ENCODE data around the gene ENO1. TPM values are rescaled to one million over a fixed set of nuclear protein-coding genes. Genes with fewer than 3 reads are reported as not detected.

ENO1 gene
- 1,000 to 10,000 TPM in 1 of 6 donors, 100 to 1,000 TPM in 5; 259 to 1,187 (median 717) TPM for total RNA-seq

DNA sequence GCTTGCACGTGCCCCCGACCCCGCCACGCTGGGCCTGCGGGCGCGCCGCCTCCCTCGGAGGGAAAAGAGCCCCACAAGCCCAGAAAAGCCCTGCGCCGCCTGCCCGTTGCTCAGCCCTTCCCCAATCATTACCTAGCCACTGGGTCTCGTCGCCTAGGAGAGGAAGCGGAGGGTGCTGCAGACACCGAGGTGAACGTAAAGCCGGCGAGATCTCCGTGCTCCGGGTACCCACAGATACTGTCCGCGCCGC, at the start of gene ENO1:
Gene ENO1, minus strand, starts transcription at position 239 of the 250 bp plus-strand sequence. CDS start 3,778 bp downstream, outside the sequence.
- ATAC-seq (ENCODE audit: low FRiP score in 2 of 2) (no peak), DNase-seq (no peak)
- Histone ChIP-seq H3K4me1 (peaks cover 47 to 60% (median 56%) of the 10 kb centered on the region in 4 donors), H3K27me3 (no peaks in the 10 kb centered on the region), H3K27ac (peak within 1 kb of the TSS; percentile 97 to 100 (median 98)), H3K9me3 (no peaks in the 10 kb centered on the region), H3K4me3 (peak within 1 kb of the TSS; percentile 76 to 99 (median 77)), H3K36me3 (peaks cover 3 to 20% (median 8%) of the 10 kb centered on the region in 4 donors)
- TF ChIP-seq POLR2AphosphoS5 (IDR thresholded peaks at IDR 0.05) = peak in 1 of 2 donors; percentile 97
- TF ChIP-seq, protein P1, sequence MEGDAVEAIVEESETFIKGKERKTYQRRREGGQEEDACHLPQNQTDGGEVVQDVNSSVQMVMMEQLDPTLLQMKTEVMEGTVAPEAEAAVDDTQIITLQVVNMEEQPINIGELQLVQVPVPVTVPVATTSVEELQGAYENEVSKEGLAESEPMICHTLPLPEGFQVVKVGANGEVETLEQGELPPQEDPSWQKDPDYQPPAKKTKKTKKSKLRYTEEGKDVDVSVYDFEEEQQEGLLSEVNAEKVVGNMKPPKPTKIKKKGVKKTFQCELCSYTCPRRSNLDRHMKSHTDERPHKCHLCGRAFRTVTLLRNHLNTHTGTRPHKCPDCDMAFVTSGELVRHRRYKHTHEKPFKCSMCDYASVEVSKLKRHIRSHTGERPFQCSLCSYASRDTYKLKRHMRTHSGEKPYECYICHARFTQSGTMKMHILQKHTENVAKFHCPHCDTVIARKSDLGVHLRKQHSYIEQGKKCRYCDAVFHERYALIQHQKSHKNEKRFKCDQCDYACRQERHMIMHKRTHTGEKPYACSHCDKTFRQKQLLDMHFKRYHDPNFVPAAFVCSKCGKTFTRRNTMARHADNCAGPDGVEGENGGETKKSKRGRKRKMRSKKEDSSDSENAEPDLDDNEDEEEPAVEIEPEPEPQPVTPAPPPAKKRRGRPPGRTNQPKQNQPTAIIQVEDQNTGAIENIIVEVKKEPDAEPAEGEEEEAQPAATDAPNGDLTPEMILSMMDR (IDR thresholded peaks at IDR 0.05) = no peak
- TF ChIP-seq EP300 (IDR thresholded peaks at IDR 0.05) = no peak
- TF ChIP-seq POLR2A (IDR thresholded peaks at IDR 0.05) = peak in 3 of 4 donors; percentile 96 to 99 (median 96)
- WGBS, 2 donors = 0% methylated on average over 3 to 8 of the region's 24 CpGs

DNA sequence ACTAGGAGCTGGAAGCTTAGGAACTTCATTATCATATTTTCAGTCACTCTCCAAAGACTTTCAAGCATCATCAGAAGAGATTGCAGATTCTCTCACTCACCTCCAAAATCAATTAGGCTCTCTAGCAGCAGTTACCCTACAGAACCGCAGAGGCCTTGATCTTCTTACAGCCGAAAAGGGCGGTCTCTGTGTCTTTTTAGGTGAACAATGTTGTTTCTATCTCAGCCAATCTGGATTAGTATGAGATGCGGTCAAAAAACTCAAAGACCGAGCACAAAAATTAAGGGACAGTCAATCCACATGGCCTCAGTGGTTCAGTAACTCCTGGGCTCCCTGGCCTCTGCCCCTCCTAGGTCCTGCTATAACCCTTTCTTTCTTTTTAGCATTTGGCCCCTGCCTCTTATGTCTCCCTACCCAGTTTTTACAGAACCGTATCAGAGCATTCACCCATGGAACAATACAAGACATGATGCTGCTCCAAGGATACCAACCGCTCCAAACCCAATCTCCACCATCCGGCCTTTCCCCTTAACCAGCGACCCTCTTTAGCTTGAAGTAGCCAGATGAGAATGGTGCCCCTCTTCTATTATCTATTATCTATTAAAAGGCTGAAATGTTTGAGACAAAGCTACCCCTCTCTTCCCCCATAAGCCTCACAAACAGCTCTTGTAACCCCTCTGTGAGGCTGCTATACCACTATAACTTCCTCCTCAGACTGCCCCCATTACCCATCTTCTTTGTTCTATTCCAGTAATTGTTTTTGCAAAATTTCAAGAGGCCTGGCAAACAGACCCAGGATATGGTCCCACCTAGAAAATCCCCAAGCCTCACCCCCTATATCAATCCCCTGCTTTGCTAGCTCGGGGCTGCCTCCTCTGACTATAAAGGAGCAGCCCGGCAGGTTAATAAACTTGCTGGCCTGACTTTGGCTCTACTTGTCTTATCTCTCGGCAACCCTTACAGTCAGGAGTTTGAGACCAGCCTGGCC, 48.5 kb upstream of the ENO1 start:
- 92 to 93% methylated on average over 12 of the region's 12 CpGs for WGBS, 2 donors
- ATAC-seq (ENCODE audit: low FRiP score in 2 of 2) = no peak
- TF ChIP-seq EP300 (IDR thresholded peaks at IDR 0.05) (no peak), POLR2AphosphoS5 (IDR thresholded peaks at IDR 0.05) (no peak), POLR2A (IDR thresholded peaks at IDR 0.05) (no peak)
- TF ChIP-seq, protein P1 (IDR thresholded peaks at IDR 0.05) = no peak
- no peaks in the 10 kb centered on the region for H3K27me3 ChIP-seq
- H3K4me1 ChIP-seq = no peaks in the 10 kb centered on the region
- H3K27ac ChIP-seq = no peak overlapping the region
- no peaks in the 10 kb centered on the region for H3K9me3 ChIP-seq
- no peak for DNase-seq
- no peak overlapping the region for H3K4me3 ChIP-seq
- no peaks in the 10 kb centered on the region for H3K36me3 ChIP-seq

DNA sequence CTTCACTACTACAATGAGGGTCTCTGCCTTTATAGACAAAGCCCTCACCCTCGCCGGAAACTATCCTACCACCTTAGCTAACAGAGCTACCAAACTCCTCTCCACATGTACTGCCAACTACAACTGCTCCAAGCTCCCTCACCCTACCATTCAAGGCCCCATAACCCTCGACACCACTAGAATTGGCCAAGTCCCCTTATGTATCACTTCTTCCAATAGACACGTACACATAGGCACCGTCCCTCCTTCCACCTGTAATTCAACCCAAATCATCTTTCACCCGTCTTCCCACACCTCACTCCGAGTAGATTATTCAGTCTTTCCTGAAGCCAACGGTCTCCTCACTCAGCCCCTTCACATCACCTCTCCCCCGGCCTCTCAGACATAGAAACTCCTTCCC, 47.5 kb upstream of the ENO1 start:
- ATAC-seq (ENCODE audit: low FRiP score in 2 of 2) = no peak
- no peaks in the 10 kb centered on the region for H3K9me3 ChIP-seq
- no peak overlapping the region for H3K4me3 ChIP-seq
- no peaks in the 10 kb centered on the region for H3K27me3 ChIP-seq
- H3K36me3 ChIP-seq = no peaks in the 10 kb centered on the region
- TF ChIP-seq POLR2A (IDR thresholded peaks at IDR 0.05) (no peak), POLR2AphosphoS5 (IDR thresholded peaks at IDR 0.05) (no peak), EP300 (IDR thresholded peaks at IDR 0.05) (no peak)
- TF ChIP-seq, protein P1 (IDR thresholded peaks at IDR 0.05) = no peak
- no peak for DNase-seq
- H3K4me1 ChIP-seq = no peaks in the 10 kb centered on the region
- H3K27ac ChIP-seq = no peak overlapping the region
- 85% methylated on average over 9 of the region's 9 CpGs for WGBS, 2 donors

DNA sequence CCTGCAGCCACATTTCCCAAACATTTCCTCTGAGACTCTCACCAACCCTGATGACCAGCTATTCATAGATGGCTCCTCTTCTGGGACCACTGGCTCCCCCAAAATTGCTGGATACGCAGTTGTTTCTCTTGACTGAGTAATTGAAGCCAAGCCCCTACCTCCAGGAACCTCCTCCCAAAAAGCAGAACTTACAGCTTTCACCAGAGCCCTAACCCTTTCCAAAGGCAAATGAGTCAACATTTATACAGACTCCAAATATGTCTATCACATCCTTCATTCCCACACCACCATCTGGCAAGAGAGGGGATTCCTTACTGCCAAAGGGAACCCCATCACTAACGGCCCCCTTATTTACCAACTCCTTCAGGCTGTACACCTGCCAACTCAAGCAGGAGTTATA, 46.9 kb upstream of the ENO1 start:
- Histone ChIP-seq H3K27me3 (no peaks in the 10 kb centered on the region), H3K4me3 (no peak overlapping the region), H3K36me3 (no peaks in the 10 kb centered on the region), H3K27ac (no peak overlapping the region), H3K9me3 (no peaks in the 10 kb centered on the region), H3K4me1 (no peaks in the 10 kb centered on the region)
- DNase-seq (no peak), ATAC-seq (ENCODE audit: low FRiP score in 2 of 2) (no peak)
- 43% methylated on average over 2 of the region's 2 CpGs for WGBS, 2 donors
- TF ChIP-seq, protein P1 (IDR thresholded peaks at IDR 0.05) = no peak
- TF ChIP-seq POLR2AphosphoS5 (IDR thresholded peaks at IDR 0.05) (no peak), POLR2A (IDR thresholded peaks at IDR 0.05) (no peak), EP300 (IDR thresholded peaks at IDR 0.05) (no peak)

Measured in upper lobe of left lung (tissue), 6 donors.